SK-N-SH treated with all-trans-retinoic acid at 6 μM for 48 hours (cell line): ENCODE results near the gene GSE1.

Source experiments
- GLIS3 ChIP-seq: fragments of 250-450 bp; sonication (Bioruptor Pico); IDR thresholded peaks from 2 replicates; pipeline ENCODE4 v1.5.0; 2020; ENCODE audit warnings: mild to moderate bottlenecking, moderate library complexity
- RARB ChIP-seq: fragments of 250-450 bp; sonication (Bioruptor Pico); IDR thresholded peaks from 2 replicates; pipeline ENCODE4 v1.8.0; 2021; ENCODE audit warnings: mild to moderate bottlenecking, moderate library complexity
- ZC3H10 ChIP-seq: fragments of 250-450 bp; sonication (Bioruptor Pico); IDR thresholded peaks from 2 replicates; pipeline ENCODE4 v1.5.1; 2021; ENCODE audit warnings: mild to moderate bottlenecking, moderate library complexity
- TF ChIP-seq, protein P1 (sequence below): fragments of 250-450 bp; sonication (Bioruptor Pico); IDR thresholded peaks from 2 replicates; pipeline ENCODE4 v1.8.0; 2020; ENCODE audit warnings: mild to moderate bottlenecking, moderate library complexity, borderline replicate concordance
- TF ChIP-seq, protein P2 (sequence below): fragments of 250-450 bp; sonication (Bioruptor Pico); IDR thresholded peaks from 2 replicates; pipeline ENCODE4 v1.5.1; 2020; ENCODE audit warnings: low read depth, mild to moderate bottlenecking, moderate library complexity

- TF ChIP-seq, protein P1, sequence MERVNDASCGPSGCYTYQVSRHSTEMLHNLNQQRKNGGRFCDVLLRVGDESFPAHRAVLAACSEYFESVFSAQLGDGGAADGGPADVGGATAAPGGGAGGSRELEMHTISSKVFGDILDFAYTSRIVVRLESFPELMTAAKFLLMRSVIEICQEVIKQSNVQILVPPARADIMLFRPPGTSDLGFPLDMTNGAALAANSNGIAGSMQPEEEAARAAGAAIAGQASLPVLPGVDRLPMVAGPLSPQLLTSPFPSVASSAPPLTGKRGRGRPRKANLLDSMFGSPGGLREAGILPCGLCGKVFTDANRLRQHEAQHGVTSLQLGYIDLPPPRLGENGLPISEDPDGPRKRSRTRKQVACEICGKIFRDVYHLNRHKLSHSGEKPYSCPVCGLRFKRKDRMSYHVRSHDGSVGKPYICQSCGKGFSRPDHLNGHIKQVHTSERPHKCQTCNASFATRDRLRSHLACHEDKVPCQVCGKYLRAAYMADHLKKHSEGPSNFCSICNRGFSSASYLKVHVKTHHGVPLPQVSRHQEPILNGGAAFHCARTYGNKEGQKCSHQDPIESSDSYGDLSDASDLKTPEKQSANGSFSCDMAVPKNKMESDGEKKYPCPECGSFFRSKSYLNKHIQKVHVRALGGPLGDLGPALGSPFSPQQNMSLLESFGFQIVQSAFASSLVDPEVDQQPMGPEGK (CRISPR knock-in tag), result no peak
- TF ChIP-seq GLIS3 (CRISPR knock-in tag) (no peak), RARB (CRISPR knock-in tag) (no peak), ZC3H10 (no peak)
- TF ChIP-seq, protein P2, sequence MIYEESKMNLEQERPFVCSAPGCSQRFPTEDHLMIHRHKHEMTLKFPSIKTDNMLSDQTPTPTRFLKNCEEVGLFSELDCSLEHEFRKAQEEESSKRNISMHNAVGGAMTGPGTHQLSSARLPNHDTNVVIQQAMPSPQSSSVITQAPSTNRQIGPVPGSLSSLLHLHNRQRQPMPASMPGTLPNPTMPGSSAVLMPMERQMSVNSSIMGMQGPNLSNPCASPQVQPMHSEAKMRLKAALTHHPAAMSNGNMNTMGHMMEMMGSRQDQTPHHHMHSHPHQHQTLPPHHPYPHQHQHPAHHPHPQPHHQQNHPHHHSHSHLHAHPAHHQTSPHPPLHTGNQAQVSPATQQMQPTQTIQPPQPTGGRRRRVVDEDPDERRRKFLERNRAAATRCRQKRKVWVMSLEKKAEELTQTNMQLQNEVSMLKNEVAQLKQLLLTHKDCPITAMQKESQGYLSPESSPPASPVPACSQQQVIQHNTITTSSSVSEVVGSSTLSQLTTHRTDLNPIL (CRISPR knock-in tag), result no peak
These were observed 106.6 kb downstream of the GSE1 start for GRCh38 chr16:85719605-85720301.
